Uterus (tissue), 2 donors: Measurements from ENCODE around the gene ACADM.

Source experiments
- POLR2A ChIP-seq, 2 donors: fragments of 450-650 bp; IDR thresholded peaks; one replicate each; pipeline ENCODE4 v1.6.1; 2016; ENCODE audit warnings: antibody characterized with exemption in 2 of 2, mild to moderate bottlenecking in 1 of 2, moderate library complexity in 1 of 2
- TF ChIP-seq, protein P1 (sequence below), 4 experiments: fragments of 200-600 bp in 2 of 4; fragments of 450-650 bp in 2 of 4; sonication (generic) in 2 of 4; IDR thresholded peaks; one replicate each; pipeline ENCODE4 v1.5.1; 2016 to 2019; ENCODE audit warnings: antibody characterized with exemption in 4 of 4, mild to moderate bottlenecking in 2 of 4, moderate library complexity in 1 of 4

DNA sequence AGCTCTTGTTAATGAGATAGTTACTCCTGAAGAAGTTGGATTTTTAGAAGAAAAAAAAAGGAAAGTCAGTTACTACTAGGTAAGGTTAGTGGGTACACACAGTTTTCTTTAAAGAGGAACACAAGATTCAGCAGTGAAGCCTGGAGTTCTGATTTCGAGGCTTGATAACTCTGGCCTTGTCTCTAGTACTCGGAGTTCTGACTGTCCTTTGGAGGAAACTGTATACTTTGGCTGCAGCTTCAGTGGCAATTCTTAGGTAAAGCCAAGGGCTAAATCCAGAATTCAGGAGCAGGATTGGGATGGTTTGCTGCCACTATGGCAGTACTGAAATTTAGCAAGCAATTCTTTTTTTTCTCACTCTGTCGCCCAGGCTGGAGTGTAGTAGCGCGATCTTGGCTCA, 9.2 kb downstream of the ACADM start:
- TF ChIP-seq, protein P1, sequence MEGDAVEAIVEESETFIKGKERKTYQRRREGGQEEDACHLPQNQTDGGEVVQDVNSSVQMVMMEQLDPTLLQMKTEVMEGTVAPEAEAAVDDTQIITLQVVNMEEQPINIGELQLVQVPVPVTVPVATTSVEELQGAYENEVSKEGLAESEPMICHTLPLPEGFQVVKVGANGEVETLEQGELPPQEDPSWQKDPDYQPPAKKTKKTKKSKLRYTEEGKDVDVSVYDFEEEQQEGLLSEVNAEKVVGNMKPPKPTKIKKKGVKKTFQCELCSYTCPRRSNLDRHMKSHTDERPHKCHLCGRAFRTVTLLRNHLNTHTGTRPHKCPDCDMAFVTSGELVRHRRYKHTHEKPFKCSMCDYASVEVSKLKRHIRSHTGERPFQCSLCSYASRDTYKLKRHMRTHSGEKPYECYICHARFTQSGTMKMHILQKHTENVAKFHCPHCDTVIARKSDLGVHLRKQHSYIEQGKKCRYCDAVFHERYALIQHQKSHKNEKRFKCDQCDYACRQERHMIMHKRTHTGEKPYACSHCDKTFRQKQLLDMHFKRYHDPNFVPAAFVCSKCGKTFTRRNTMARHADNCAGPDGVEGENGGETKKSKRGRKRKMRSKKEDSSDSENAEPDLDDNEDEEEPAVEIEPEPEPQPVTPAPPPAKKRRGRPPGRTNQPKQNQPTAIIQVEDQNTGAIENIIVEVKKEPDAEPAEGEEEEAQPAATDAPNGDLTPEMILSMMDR (IDR thresholded peaks at IDR 0.05): no peak
- no peak for TF ChIP-seq POLR2A (IDR thresholded peaks at IDR 0.05)
